ENCODE data around the gene ASCC3. TPM values are rescaled to one million over a fixed set of nuclear protein-coding genes. Genes with fewer than 3 reads are reported as not detected.
A peak's percentile ranks its signal among the peaks of the same experiment; 100 is the strongest.

ASCC3 gene
- total and polyA plus RNA-seq, 2 experiments from 2014 or later: 34.0 to 77.6 TPM

DNA sequence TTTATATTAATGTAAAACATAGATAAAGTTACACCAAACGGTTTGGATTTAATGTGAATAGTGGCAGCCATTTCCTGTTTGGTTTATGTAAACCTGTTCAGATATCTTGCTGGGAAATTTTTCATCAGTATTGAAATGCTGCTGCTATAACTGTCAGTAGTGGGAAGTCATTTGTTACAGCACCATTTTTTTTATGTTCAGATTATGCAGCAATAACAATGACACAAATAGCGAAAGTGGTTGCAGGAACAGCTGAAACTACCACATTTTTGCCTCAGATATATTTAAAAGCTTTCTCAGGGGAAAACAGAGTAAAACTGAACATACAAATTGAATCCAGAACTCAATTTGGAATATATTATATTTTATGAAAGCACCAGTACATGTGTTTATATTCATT, 287.6 kb downstream of the ASCC3 start:
- DNase-seq (ENCODE audit: low spot score): no peak
- no peak overlapping the region for H3K4me2 ChIP-seq
- no peaks in the 10 kb centered on the region for H3K9me2 ChIP-seq (replicated peaks; ENCODE audit: insufficient read depth)
- no peaks in the 10 kb centered on the region for H4K20me1 ChIP-seq (ENCODE audit: insufficient read depth, poor library complexity, severe bottlenecking)
- H3K4me3 ChIP-seq: no peak overlapping the region
- no peaks in the 10 kb centered on the region for H3K9me3 ChIP-seq (ENCODE audit: low read depth)
- 63% methylated on average over 2 of the region's 2 CpGs for WGBS (ENCODE audit: low lambda C conversion rate, missing lambda C conversion rate)
- TF ChIP-seq EZH2phosphoT487 (IDR thresholded peaks at IDR 0.05; ENCODE audit: low read depth, severe bottlenecking, unreplicated experiment): no peak
- TF ChIP-seq, protein P1, sequence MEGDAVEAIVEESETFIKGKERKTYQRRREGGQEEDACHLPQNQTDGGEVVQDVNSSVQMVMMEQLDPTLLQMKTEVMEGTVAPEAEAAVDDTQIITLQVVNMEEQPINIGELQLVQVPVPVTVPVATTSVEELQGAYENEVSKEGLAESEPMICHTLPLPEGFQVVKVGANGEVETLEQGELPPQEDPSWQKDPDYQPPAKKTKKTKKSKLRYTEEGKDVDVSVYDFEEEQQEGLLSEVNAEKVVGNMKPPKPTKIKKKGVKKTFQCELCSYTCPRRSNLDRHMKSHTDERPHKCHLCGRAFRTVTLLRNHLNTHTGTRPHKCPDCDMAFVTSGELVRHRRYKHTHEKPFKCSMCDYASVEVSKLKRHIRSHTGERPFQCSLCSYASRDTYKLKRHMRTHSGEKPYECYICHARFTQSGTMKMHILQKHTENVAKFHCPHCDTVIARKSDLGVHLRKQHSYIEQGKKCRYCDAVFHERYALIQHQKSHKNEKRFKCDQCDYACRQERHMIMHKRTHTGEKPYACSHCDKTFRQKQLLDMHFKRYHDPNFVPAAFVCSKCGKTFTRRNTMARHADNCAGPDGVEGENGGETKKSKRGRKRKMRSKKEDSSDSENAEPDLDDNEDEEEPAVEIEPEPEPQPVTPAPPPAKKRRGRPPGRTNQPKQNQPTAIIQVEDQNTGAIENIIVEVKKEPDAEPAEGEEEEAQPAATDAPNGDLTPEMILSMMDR (IDR thresholded peaks at IDR 0.05; ENCODE audit: poor library complexity): no peak
- TF ChIP-seq EZH2 (IDR thresholded peaks at IDR 0.05; ENCODE audit: borderline replicate concordance): no peak
- no peaks in the 10 kb centered on the region for H3K79me2 ChIP-seq
- no peak overlapping the region for H2AFZ ChIP-seq
- no peak overlapping the region for H3K27ac ChIP-seq
- peaks cover 5% of the 10 kb centered on the region for H3K4me1 ChIP-seq (ENCODE audit: insufficient read depth)
- H3K36me3 ChIP-seq (replicated peaks; ENCODE audit: insufficient read depth, low read depth): no peaks in the 10 kb centered on the region
- H3K27me3 ChIP-seq: no peaks in the 10 kb centered on the region

DNA sequence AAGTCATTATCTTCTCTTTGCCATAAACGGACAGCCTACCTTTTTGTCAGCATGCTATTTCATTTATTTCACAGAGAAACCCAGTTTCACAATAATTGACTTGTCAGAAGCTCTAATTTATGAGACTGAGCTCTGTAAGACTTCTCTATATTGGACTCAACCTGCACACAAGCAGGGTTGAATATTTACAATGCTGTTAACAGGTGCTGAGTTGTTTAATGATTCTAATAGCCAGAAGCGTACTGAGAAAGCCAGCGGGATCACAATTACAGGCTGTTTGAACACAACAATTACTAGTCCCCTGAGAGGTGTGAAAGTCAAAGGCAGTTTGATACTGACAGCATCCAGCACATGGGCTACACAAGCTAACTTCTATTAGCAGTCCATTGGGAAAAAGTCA, 288.2 kb downstream of the ASCC3 start:
- H3K27ac ChIP-seq: no peak overlapping the region
- no peaks in the 10 kb centered on the region for H3K9me2 ChIP-seq (replicated peaks; ENCODE audit: insufficient read depth)
- WGBS (ENCODE audit: low lambda C conversion rate, missing lambda C conversion rate): 46% methylated on average over 3 of the region's 3 CpGs
- no peak overlapping the region for H3K4me3 ChIP-seq
- H3K36me3 ChIP-seq (replicated peaks; ENCODE audit: insufficient read depth, low read depth): no peaks in the 10 kb centered on the region
- peaks cover 5% of the 10 kb centered on the region for H3K4me1 ChIP-seq (ENCODE audit: insufficient read depth)
- H3K4me2 ChIP-seq: no peak overlapping the region
- DNase-seq (ENCODE audit: low spot score): peak; percentile 3
- no peak overlapping the region for H2AFZ ChIP-seq
- H3K9me3 ChIP-seq (ENCODE audit: low read depth): no peaks in the 10 kb centered on the region
- TF ChIP-seq EZH2 (IDR thresholded peaks at IDR 0.05; ENCODE audit: borderline replicate concordance) (no peak), EZH2phosphoT487 (IDR thresholded peaks at IDR 0.05; ENCODE audit: low read depth, severe bottlenecking, unreplicated experiment) (no peak)
- TF ChIP-seq, protein P1 (IDR thresholded peaks at IDR 0.05; ENCODE audit: poor library complexity): no peak
- no peaks in the 10 kb centered on the region for H3K79me2 ChIP-seq
- H3K27me3 ChIP-seq: no peaks in the 10 kb centered on the region
- no peaks in the 10 kb centered on the region for H4K20me1 ChIP-seq (ENCODE audit: insufficient read depth, poor library complexity, severe bottlenecking)

DNA sequence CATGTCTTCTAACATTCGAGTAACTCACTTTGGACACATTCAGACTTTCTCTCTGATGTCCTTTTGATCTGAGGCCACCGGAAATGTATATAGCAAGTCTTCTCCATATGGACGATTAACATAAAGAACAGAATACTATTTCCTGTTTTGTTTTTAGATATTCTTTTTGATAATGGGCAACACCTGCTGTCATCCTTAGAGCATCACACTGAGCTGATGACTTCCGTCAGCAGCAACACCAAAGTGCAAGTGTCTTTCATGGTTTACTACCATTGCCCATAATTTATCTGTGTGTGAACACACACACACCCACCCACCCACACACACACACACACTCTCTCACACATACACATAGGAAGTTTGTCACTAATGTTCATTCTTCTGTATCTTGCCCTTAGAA, 303.7 kb downstream of the ASCC3 start:
- Histone ChIP-seq H3K9me3 (ENCODE audit: low read depth) (peaks cover 6% of the 10 kb centered on the region), H3K4me3 (no peak overlapping the region), H3K27me3 (no peaks in the 10 kb centered on the region), H2AFZ (no peak overlapping the region), H3K9me2 (replicated peaks; ENCODE audit: insufficient read depth) (no peaks in the 10 kb centered on the region), H3K79me2 (no peaks in the 10 kb centered on the region), H3K27ac (no peak overlapping the region), H3K36me3 (replicated peaks; ENCODE audit: insufficient read depth, low read depth) (no peaks in the 10 kb centered on the region), H3K4me1 (ENCODE audit: insufficient read depth) (no peaks in the 10 kb centered on the region), H3K4me2 (no peak overlapping the region), H4K20me1 (ENCODE audit: insufficient read depth, poor library complexity, severe bottlenecking) (no peaks in the 10 kb centered on the region)
- 93% methylated on average over 4 of the region's 4 CpGs for WGBS (ENCODE audit: low lambda C conversion rate, missing lambda C conversion rate)
- TF ChIP-seq, protein P1 (IDR thresholded peaks at IDR 0.05; ENCODE audit: poor library complexity): no peak
- no peak for TF ChIP-seq EZH2phosphoT487 (IDR thresholded peaks at IDR 0.05; ENCODE audit: low read depth, severe bottlenecking, unreplicated experiment)
- TF ChIP-seq EZH2 (IDR thresholded peaks at IDR 0.05; ENCODE audit: borderline replicate concordance): no peak
- DNase-seq (ENCODE audit: low spot score): no peak

DNA sequence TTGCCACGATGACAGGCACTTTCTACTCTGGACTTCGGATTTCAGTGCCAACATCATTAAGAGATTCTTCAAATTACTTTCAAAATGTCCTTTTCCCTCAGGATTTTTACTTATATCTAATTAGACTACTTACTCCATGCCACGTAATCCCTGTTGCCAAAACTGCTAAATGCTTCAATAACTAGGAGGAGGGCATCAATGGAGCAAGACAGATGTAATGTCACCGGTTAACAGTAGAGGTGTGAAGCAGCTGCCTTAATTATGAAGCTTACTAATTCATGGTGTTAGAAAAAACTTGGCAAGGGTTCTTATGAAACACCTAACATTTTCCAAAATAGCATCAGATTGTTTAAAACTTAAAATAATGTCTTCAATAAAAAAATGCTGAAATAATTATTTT, 305.2 kb downstream of the ASCC3 start:
- no peaks in the 10 kb centered on the region for H3K79me2 ChIP-seq
- no peaks in the 10 kb centered on the region for H3K9me2 ChIP-seq (replicated peaks; ENCODE audit: insufficient read depth)
- no peaks in the 10 kb centered on the region for H3K4me1 ChIP-seq (ENCODE audit: insufficient read depth)
- H3K9me3 ChIP-seq (ENCODE audit: low read depth): peaks cover 6% of the 10 kb centered on the region
- H2AFZ ChIP-seq: no peak overlapping the region
- 94% methylated on average over 4 of the region's 4 CpGs for WGBS (ENCODE audit: low lambda C conversion rate, missing lambda C conversion rate)
- H4K20me1 ChIP-seq (ENCODE audit: insufficient read depth, poor library complexity, severe bottlenecking): no peaks in the 10 kb centered on the region
- no peak for DNase-seq (ENCODE audit: low spot score)
- no peak overlapping the region for H3K4me3 ChIP-seq
- no peak overlapping the region for H3K27ac ChIP-seq
- H3K27me3 ChIP-seq: no peaks in the 10 kb centered on the region
- no peak overlapping the region for H3K4me2 ChIP-seq
- H3K36me3 ChIP-seq (replicated peaks; ENCODE audit: insufficient read depth, low read depth): no peaks in the 10 kb centered on the region
- TF ChIP-seq, protein P1 (IDR thresholded peaks at IDR 0.05; ENCODE audit: poor library complexity): no peak
- TF ChIP-seq EZH2 (IDR thresholded peaks at IDR 0.05; ENCODE audit: borderline replicate concordance): no peak
- no peak for TF ChIP-seq EZH2phosphoT487 (IDR thresholded peaks at IDR 0.05; ENCODE audit: low read depth, severe bottlenecking, unreplicated experiment)

All from hepatocyte (in vitro differentiated cells).